Pancreas (tissue), 10 donors: ENCODE data around the gene RIBC1. TPM values are rescaled to one million over a fixed set of nuclear protein-coding genes. Genes with fewer than 3 reads are reported as not detected.

ENCODE experiments used
- ATAC-seq, 4 donors: fragments of 200-7000 bp; cut with Tn5 transposase; one replicate each; pipeline versions ENCODE4 v1.8.0 to v1.9.1; 2020; ENCODE audit warnings: mild to moderate bottlenecking in 4 of 4, moderate library complexity in 4 of 4
- DNase-seq, 6 donors: peaks; one replicate each; pipeline ENCODE4 v3.0.0-alpha.2; 2020
- FAIRE-seq: peaks from 2 replicates; lab custom pipeline; 2012; peaks lifted over from hg19 to GRCh38; lab: Jason Lieb, UNC
- H3K27ac ChIP-seq, 4 donors: fragments of 200-600 bp; sonication (generic); 1 replicate in 3 of 4; 2 replicates in 1 of 4; pipeline versions ENCODE4 v1.5.0 to v1.8.0; 2020
- H3K27me3 ChIP-seq, 4 donors: fragments of 200-600 bp; one replicate each; pipeline ENCODE4 v1.8.0; 2021
- H3K36me3 ChIP-seq, 3 donors: fragments of 200-600 bp; sonication (generic) in 1 of 3; one replicate each; pipeline versions ENCODE4 v1.5.0 to v1.8.0; 2020 to 2021
- H3K4me1 ChIP-seq, 3 donors: fragments of 200-600 bp; one replicate each; pipeline ENCODE4 v1.8.0; 2021
- H3K4me3 ChIP-seq, 4 donors: fragments of 200-600 bp; sonication (generic) in 2 of 4; one replicate each; pipeline versions ENCODE4 v1.5.0 to v1.8.0; 2020 to 2021
- H3K9me3 ChIP-seq, 4 donors: fragments of 200-600 bp; one replicate each; pipeline ENCODE4 v1.8.0; 2021
- CTCF ChIP-seq, 4 donors: fragments of 200-600 bp; sonication (generic) in 3 of 4; IDR thresholded peaks; one replicate each; pipeline versions ENCODE4 v1.5.0 to v1.8.0; 2021; ENCODE audit warnings: antibody characterized with exemption in 4 of 4
- WGBS, 2 donors: extraction: QIAGEN DNeasy Blood & Tissue Kit; methylation state at CpG; one replicate each; pipeline ENCODE4 v1.1.7; 2013; 5-methylcytosine and 5-hydroxymethylcytosine counted together
- intact Hi-C, 3 donors: fragments of 100-400 bp; cut with DNase I; formaldehyde crosslinking; loops; one replicate each; pipeline versions ENCODE4 v1.11.1 to v1.14.2; 2022
- polyA plus RNA-seq, 2 donors: library from polyadenylated mRNA; stranded (reverse); fragments of 200-250 nt; gene quantifications; one replicate each; pipeline ENCODE4 v1.2.3, GENCODE V29; 2013
- total RNA-seq, 6 donors: library from RNA; stranded (reverse); fragmentation: NEBNext Ultra II Directional in 4 of 6; extraction: Animal tissue kit (Norgen Biotek cat#: 25700) in 4 of 6; gene quantifications; one replicate each; pipeline versions ENCODE4 v1.2.1 to v1.2.4, GENCODE V29; 2021 to 2023
- donor health status: healthy with polysubstance abuse.
- donor health status: DM: no; HTN: no; CAD: no; lungs with moderate emphysema.
- donor health status: DM: no; HTN: no; CAD: no.
- donor health status: control.
- donor health status: control.
- donor health status: Bipolar disorder and iron deficiency.
- donor health status: DM: yes; HTN: yes; CAD: no.
- donor health status: DM: no; HTN: no; CAD: no.
- donor health status: DM: no; HTN: no; CAD: no.
- donor health status: DM: yes; HTN: yes; CAD: no.

RIBC1 gene
- total and polyA plus RNA-seq, 8 donors = 0.31 to 3.3 (median 0.86) TPM

- peaks cover 0 to 5% (median 0%) of the 10 kb centered on the region in 3 donors for H3K4me1 ChIP-seq
- H3K9me3 ChIP-seq = no peaks in the 10 kb centered on the region
- ATAC-seq (peak; percentile 97 to 98 (median 98)), DNase-seq (peak; percentile 85 to 94 (median 88)), FAIRE-seq (peak; percentile 73)
- 2 to 22% methylated on average over 61 of the region's 61 CpGs for WGBS, 2 donors
- no peaks in the 10 kb centered on the region for H3K36me3 ChIP-seq
- peak within 1 kb of the TSS; percentile 16 to 57 (median 38) for H3K4me3 ChIP-seq
- no peak for TF ChIP-seq CTCF (IDR thresholded peaks at IDR 0.05)
- intact Hi-C loops = loop anchor here in 1 of 3 donors (10.0 kb wide), 1 partner anchor 119 kb away; no protein-coding TSS in a partner anchor
- peaks cover 0 to 9% (median 0%) of the 10 kb centered on the region in 4 donors for H3K27me3 ChIP-seq
- peak within 1 kb of the TSS in 2 of 4 donors; percentile 14 to 42 for H3K27ac ChIP-seq
These were observed 11.3 kb downstream of the RIBC1 start, which contains the start of gene HSD17B10 for GRCh38 chrX:53433651-53434639. Gene HSD17B10, minus strand, starts transcription at chrX:53434370. Its CDS starts 25 bp downstream, at chrX:53434345.

GRCh38 chrX:53435997-53436396 is 13.3 kb downstream of the RIBC1 start:
- H3K9me3 ChIP-seq = no peaks in the 10 kb centered on the region
- WGBS, 2 donors = 2 to 3% methylated on average over 4 of the region's 4 CpGs
- no peaks in the 10 kb centered on the region for H3K36me3 ChIP-seq
- H3K27me3 ChIP-seq = peaks cover 0 to 15% (median 0%) of the 10 kb centered on the region in 4 donors
- FAIRE-seq (peak; percentile 96), ATAC-seq (peak; percentile 62 to 81 (median 78)), DNase-seq (peak; percentile 45 to 83 (median 72))
- TF ChIP-seq CTCF (IDR thresholded peaks at IDR 0.05) = peak; percentile 81 to 91 (median 84)
- no peak overlapping the region for H3K27ac ChIP-seq
- H3K4me1 ChIP-seq = peaks cover 0 to 5% (median 0%) of the 10 kb centered on the region in 3 donors
- intact Hi-C loops = loop anchor here in 2 of 3 donors (5.0 to 10.0 kb wide), 2 partner anchors 121 to 124 kb away; no protein-coding TSS in a partner anchor
- no peak overlapping the region for H3K4me3 ChIP-seq

- Histone ChIP-seq H3K4me1 (peaks cover 0 to 5% (median 0%) of the 10 kb centered on the region in 3 donors), H3K27ac (no peak overlapping the region), H3K27me3 (peaks cover 0 to 15% (median 0%) of the 10 kb centered on the region in 4 donors), H3K36me3 (no peaks in the 10 kb centered on the region), H3K9me3 (no peaks in the 10 kb centered on the region), H3K4me3 (no peak overlapping the region)
- DNase-seq = no peak
- ATAC-seq = no peak
- TF ChIP-seq CTCF (IDR thresholded peaks at IDR 0.05) = no peak
- FAIRE-seq = no peak
- intact Hi-C loops = loop anchor here in 2 of 3 donors (5.0 to 10.0 kb wide), 2 partner anchors 122 to 125 kb away; no protein-coding TSS in a partner anchor
- 65 to 74% methylated on average over 2 of the region's 2 CpGs for WGBS, 2 donors
These were observed 14.5 kb downstream of the RIBC1 start for GRCh38 chrX:53437206-53437605.

- FAIRE-seq (no peak), DNase-seq (no peak), ATAC-seq (no peak)
- Histone ChIP-seq H3K4me1 (peaks cover 0 to 3% (median 0%) of the 10 kb centered on the region in 3 donors), H3K36me3 (no peaks in the 10 kb centered on the region), H3K4me3 (no peak overlapping the region), H3K27me3 (peaks cover 0 to 15% (median 0%) of the 10 kb centered on the region in 4 donors), H3K27ac (no peak overlapping the region), H3K9me3 (no peaks in the 10 kb centered on the region)
- intact Hi-C loops = loop anchor here in 2 of 3 donors (5.0 to 10.0 kb wide), 2 partner anchors 124 to 126 kb away; no protein-coding TSS in a partner anchor
- 55 to 57% methylated on average over 5 of the region's 5 CpGs for WGBS, 2 donors
- no peak for TF ChIP-seq CTCF (IDR thresholded peaks at IDR 0.05)
These were observed 15.6 kb downstream of the RIBC1 start for GRCh38 chrX:53438174-53438831.
